Measurements from ENCODE around the gene SERGEF. TPM values are rescaled to one million over a fixed set of nuclear protein-coding genes. Genes with fewer than 3 reads are reported as not detected.

SERGEF gene
- total and polyA plus RNA-seq, 10 of the 15 experiments (the other 5 are each of a cell fraction or from before 2014, with no cell fraction given) = 14.6 to 27.8 (median 22.4) TPM

DNA sequence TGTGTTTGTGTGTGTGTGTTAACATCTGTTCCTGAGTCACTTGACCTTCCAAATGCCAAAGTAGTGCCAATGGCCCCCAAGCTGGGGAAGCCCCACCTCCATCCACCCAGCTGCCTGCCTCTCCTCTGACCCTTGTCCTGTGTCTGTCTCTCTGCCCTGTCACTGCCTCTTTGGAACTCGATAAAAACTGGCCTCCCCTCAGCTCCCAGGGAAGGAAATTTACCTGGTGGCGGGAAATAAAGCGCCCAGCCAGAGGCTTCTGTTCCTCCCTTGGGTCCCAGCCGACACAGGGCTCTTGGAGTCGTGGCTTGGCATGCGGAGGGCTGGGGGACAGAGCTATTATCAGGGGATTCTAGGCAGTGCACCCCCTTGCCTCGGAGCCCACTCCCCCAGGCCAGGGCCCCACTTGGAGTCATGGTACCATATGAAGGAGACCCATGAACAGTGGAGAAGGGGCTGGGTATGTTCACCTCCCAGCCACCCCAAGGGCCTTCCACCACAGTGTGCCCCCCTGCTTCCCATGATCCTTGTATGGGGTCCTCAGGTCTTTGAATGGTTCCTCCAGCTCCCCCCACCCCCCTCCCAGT lies 272.1 kb downstream of the SERGEF start:
- Histone ChIP-seq H3K9me3 (replicated peaks; ENCODE audit: control insufficient read depth, insufficient read depth, low read length) (no peaks in the 10 kb centered on the region), H3K4me3 (no peak overlapping the region), H3K4me1 (ENCODE audit: control insufficient read depth, insufficient read depth, low read length) (no peaks in the 10 kb centered on the region), H2AFZ (ENCODE audit: control insufficient read depth, low read depth, low read length) (no peak overlapping the region), H3K36me3 (ENCODE audit: control insufficient read depth in 2 of 2, insufficient read depth in 2 of 2, low read length in 1 of 2) (no peaks in the 10 kb centered on the region), H3K27ac (ENCODE audit: control insufficient read depth, insufficient read depth) (no peak overlapping the region), H3K4me2 (ENCODE audit: control insufficient read depth, insufficient read depth) (no peak overlapping the region), H3K27me3 (replicated peaks in 1 of 2; ENCODE audit: control insufficient read depth in 2 of 2, insufficient read depth in 2 of 2, low read length in 1 of 2) (peaks cover 0 to 4% of the 10 kb centered on the region in 2 experiments; a peak in 1 of 4 replicates), H3K9ac (ENCODE audit: control insufficient read depth, insufficient read depth, low read length) (no peak overlapping the region), H3K79me2 (ENCODE audit: control insufficient read depth, insufficient read depth, low read length) (no peaks in the 10 kb centered on the region), H4K20me1 (ENCODE audit: control insufficient read depth, insufficient read depth) (no peaks in the 10 kb centered on the region)
- ChIA-PET POLR2A (no interaction called here), CTCF (interaction anchor here (2.5 kb wide), 1 partner anchor 10 kb away, joined by 15 read pairs; no protein-coding TSS in a partner anchor), RAD21 (ENCODE audit: unreplicated experiment) (no interaction called here), SMC1A (ENCODE audit: uncharacterized antibody, unreplicated experiment) (interaction anchor here (1.1 kb wide), 1 partner anchor 9 kb away, joined by 4 read pairs; no protein-coding TSS in a partner anchor)
- WGBS (ENCODE audit: insufficient coverage, insufficient replicate concordance, low lambda C conversion rate, missing lambda C conversion rate) = 30% methylated on average over 7 of the region's 7 CpGs
- TF ChIP-seq CHD1 (IDR thresholded peaks at IDR 0.05; ENCODE audit: low read depth, low read length) (no peak), FOS (IDR thresholded peaks at IDR 0.05; ENCODE audit: borderline replicate concordance, extremely low read depth, insufficient read length) (no peak), NR2F1 (conservative IDR thresholded peaks at IDR 0.05) (no peak), TBL1XR1 (IDR thresholded peaks at IDR 0.05; ENCODE audit: low read depth, low read length) (no peak), SREBF1 (IDR thresholded peaks at IDR 0.05; ENCODE audit: low read length) (no peak), NRF1 (conservative IDR thresholded peaks at IDR 0.05; ENCODE audit: low read depth, low read length) (no peak), BMI1 (IDR thresholded peaks at IDR 0.05; ENCODE audit: borderline replicate concordance) (no peak), DPF2 (IDR thresholded peaks at IDR 0.05) (no peak), SRF (IDR thresholded peaks at IDR 0.05; ENCODE audit: low read depth in 2 of 2, low read length in 2 of 2) (no peak), YY1 (IDR thresholded peaks at IDR 0.05; ENCODE audit: low read depth, low read length) (no peak), MEF2A (IDR thresholded peaks at IDR 0.05; ENCODE audit: insufficient read depth, low read depth, low read length) (no peak), STAT3 (IDR thresholded peaks at IDR 0.05; ENCODE audit: low read depth, low read length) (no peak), HDAC6 (IDR thresholded peaks at IDR 0.05; ENCODE audit: unreplicated experiment) (no peak), FOXM1 (IDR thresholded peaks at IDR 0.05; ENCODE audit: low read depth, low read length) (no peak), CEBPB (IDR thresholded peaks at IDR 0.05; ENCODE audit: borderline replicate concordance in 1 of 2, low read depth in 2 of 2, low read length in 2 of 2) (no peak)
- TF ChIP-seq, protein P1, sequence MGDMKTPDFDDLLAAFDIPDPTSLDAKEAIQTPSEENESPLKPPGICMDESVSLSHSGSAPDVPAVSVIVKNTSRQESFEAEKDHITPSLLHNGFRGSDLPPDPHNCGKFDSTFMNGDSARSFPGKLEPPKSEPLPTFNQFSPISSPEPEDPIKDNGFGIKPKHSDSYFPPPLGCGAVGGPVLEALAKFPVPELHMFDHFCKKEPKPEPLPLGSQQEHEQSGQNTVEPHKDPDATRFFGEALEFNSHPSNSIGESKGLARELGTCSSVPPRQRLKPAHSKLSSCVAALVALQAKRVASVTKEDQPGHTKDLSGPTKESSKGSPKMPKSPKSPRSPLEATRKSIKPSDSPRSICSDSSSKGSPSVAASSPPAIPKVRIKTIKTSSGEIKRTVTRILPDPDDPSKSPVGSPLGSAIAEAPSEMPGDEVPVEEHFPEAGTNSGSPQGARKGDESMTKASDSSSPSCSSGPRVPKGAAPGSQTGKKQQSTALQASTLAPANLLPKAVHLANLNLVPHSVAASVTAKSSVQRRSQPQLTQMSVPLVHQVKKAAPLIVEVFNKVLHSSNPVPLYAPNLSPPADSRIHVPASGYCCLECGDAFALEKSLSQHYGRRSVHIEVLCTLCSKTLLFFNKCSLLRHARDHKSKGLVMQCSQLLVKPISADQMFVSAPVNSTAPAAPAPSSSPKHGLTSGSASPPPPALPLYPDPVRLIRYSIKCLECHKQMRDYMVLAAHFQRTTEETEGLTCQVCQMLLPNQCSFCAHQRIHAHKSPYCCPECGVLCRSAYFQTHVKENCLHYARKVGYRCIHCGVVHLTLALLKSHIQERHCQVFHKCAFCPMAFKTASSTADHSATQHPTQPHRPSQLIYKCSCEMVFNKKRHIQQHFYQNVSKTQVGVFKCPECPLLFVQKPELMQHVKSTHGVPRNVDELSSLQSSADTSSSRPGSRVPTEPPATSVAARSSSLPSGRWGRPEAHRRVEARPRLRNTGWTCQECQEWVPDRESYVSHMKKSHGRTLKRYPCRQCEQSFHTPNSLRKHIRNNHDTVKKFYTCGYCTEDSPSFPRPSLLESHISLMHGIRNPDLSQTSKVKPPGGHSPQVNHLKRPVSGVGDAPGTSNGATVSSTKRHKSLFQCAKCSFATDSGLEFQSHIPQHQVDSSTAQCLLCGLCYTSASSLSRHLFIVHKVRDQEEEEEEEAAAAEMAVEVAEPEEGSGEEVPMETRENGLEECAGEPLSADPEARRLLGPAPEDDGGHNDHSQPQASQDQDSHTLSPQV (IDR thresholded peaks at IDR 0.05) = no peak
- TF ChIP-seq, protein P2, sequence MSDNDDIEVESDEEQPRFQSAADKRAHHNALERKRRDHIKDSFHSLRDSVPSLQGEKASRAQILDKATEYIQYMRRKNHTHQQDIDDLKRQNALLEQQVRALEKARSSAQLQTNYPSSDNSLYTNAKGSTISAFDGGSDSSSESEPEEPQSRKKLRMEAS (IDR thresholded peaks at IDR 0.05; ENCODE audit: low read depth, low read length) = no peak
- TF ChIP-seq, protein P3, sequence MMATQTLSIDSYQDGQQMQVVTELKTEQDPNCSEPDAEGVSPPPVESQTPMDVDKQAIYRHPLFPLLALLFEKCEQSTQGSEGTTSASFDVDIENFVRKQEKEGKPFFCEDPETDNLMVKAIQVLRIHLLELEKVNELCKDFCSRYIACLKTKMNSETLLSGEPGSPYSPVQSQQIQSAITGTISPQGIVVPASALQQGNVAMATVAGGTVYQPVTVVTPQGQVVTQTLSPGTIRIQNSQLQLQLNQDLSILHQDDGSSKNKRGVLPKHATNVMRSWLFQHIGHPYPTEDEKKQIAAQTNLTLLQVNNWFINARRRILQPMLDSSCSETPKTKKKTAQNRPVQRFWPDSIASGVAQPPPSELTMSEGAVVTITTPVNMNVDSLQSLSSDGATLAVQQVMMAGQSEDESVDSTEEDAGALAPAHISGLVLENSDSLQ (IDR thresholded peaks at IDR 0.05) = no peak
- TF ChIP-seq, protein P4, sequence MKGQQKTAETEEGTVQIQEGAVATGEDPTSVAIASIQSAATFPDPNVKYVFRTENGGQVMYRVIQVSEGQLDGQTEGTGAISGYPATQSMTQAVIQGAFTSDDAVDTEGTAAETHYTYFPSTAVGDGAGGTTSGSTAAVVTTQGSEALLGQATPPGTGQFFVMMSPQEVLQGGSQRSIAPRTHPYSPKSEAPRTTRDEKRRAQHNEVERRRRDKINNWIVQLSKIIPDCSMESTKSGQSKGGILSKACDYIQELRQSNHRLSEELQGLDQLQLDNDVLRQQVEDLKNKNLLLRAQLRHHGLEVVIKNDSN (IDR thresholded peaks at IDR 0.05; ENCODE audit: borderline replicate concordance, extremely low read length, insufficient read depth, low read depth, low read length) = no peak
- DNase-seq (ENCODE audit: low read depth, low spot score) = no peak
- ATAC-seq = no peak
- no peak for FAIRE-seq
- intact Hi-C loops (cut with micrococcal nuclease; ENCODE audit: unreplicated experiment) = no loop called here
- no TSS peak for BruUV-seq (replicated peaks)
- in situ Hi-C loops (cut with MboI) = no loop called here
